Keratinocyte (primary cell): ENCODE results near the gene OR10S1. TPM values are rescaled to one million over a fixed set of nuclear protein-coding genes. Genes with fewer than 3 reads are reported as not detected.

ENCODE experiments used
- DNase-seq: peaks from one replicate; pipeline ENCODE4 v3.0.0-alpha.2; 2011; ENCODE audit warnings: low read depth, missing footprints, low spot score
- FAIRE-seq: peaks from 2 replicates; lab custom pipeline; 2011; peaks lifted over from hg19 to GRCh38; lab: Jason Lieb, UNC
- H2AFZ ChIP-seq: 2 replicates; pipeline ENCODE4 v1.6.0; 2012; ENCODE audit warnings: low read length, control low read depth, inconsistent platforms; ENCODE audit not compliant: control insufficient read depth
- H3K27ac ChIP-seq: 2 replicates; pipeline ENCODE4 v1.5.1; 2011; ENCODE audit warnings: low read length; ENCODE audit not compliant: control insufficient read depth, insufficient read depth
- H3K27me3 ChIP-seq: 3 replicates; pipeline ENCODE4 v1.6.0; 2011; ENCODE audit warnings: low read length; ENCODE audit not compliant: control insufficient read depth, insufficient read depth; ENCODE audit errors: extremely low read depth
- H3K36me3 ChIP-seq, 2 experiments: 2 replicates in 1 of 2; 3 replicates in 1 of 2; pipeline ENCODE4 v1.5.1; 2011; ENCODE audit warnings: low read length in 2 of 2, mild to moderate bottlenecking in 1 of 2; ENCODE audit not compliant: control insufficient read depth in 2 of 2, insufficient read depth in 2 of 2; ENCODE audit errors: extremely low read depth in 1 of 2
- H3K4me1 ChIP-seq: 3 replicates; pipeline ENCODE4 v1.5.1; 2011; ENCODE audit warnings: low read length; ENCODE audit not compliant: control insufficient read depth, insufficient read depth; ENCODE audit errors: extremely low read depth
- H3K4me2 ChIP-seq: 3 replicates; pipeline ENCODE4 v1.6.0; 2011; ENCODE audit warnings: low read depth, low read length; ENCODE audit not compliant: control insufficient read depth, insufficient read depth; ENCODE audit errors: extremely low read depth
- H3K4me3 ChIP-seq, 3 experiments: fragments of 200-600 bp in 1 of 3; sonication (generic) in 1 of 3; 2 replicates in 2 of 3; 3 replicates in 1 of 3; pipeline ENCODE4 v1.5.1; 2011 to 2016; ENCODE audit warnings: low read length in 3 of 3, mild to moderate bottlenecking in 3 of 3, control low read depth in 2 of 3, inconsistent platforms in 1 of 3, low read depth in 1 of 3, mixed read lengths in 1 of 3, mixed run types in 1 of 3, moderate library complexity in 1 of 3; ENCODE audit not compliant: control insufficient read depth in 2 of 3, insufficient read depth in 2 of 3; ENCODE audit errors: extremely low read depth in 1 of 3
- H3K79me2 ChIP-seq: 2 replicates; pipeline ENCODE4 v1.6.0; 2012; ENCODE audit warnings: low read length; ENCODE audit not compliant: control insufficient read depth, insufficient read depth
- H3K9ac ChIP-seq: 3 replicates; pipeline ENCODE4 v1.6.0; 2011; ENCODE audit warnings: low read length; ENCODE audit not compliant: control insufficient read depth, insufficient read depth; ENCODE audit errors: extremely low read depth
- H3K9me1 ChIP-seq: 3 replicates; pipeline ENCODE4 v1.6.0; 2011; ENCODE audit warnings: low read length; ENCODE audit not compliant: control insufficient read depth, insufficient read depth; ENCODE audit errors: extremely low read depth
- H3K9me3 ChIP-seq: 2 replicates; pipeline ENCODE4 v1.5.1; 2012; ENCODE audit warnings: low read depth, low read length; ENCODE audit not compliant: control insufficient read depth
- H4K20me1 ChIP-seq: 3 replicates; pipeline ENCODE4 v1.6.0; 2011; ENCODE audit warnings: low read length; ENCODE audit not compliant: control insufficient read depth, insufficient read depth; ENCODE audit errors: extremely low read depth
- CTCF ChIP-seq, 3 experiments: IDR thresholded peaks in 1 of 3; conservative IDR thresholded peaks in 1 of 3; optimal IDR thresholded peaks in 1 of 3; 2 replicates in 2 of 3; 3 replicates in 1 of 3; pipeline versions ENCODE3 to v1.5.1; 2011; ENCODE audit warnings: low read length in 3 of 3, mild to moderate bottlenecking in 3 of 3, moderate library complexity in 2 of 3, control low read depth in 1 of 3, inconsistent platforms in 1 of 3; ENCODE audit not compliant: insufficient read depth in 2 of 3; ENCODE audit errors: extremely low read depth in 1 of 3
- EZH2 ChIP-seq: IDR thresholded peaks from one replicate; pipeline ENCODE4 v1.6.1; 2012; ENCODE audit warnings: inconsistent platforms, mild to moderate bottlenecking, low read length, moderate library complexity
- dilution Hi-C: fragments of 300-500 bp; cut with MboI; formaldehyde crosslinking; loops from one replicate; pipeline ENCODE4 v1.7.0; 2020; ENCODE audit warnings: low sequenced_read_pairs; ENCODE audit not compliant: extremely low pct_ligation_motif_present
- polyA plus RNA-seq, 5 experiments: library from polyadenylated mRNA; depleted of rRNA in 3 of 5; stranded (reverse) in 3 of 5; stranded (forward) in 1 of 5; unstranded in 1 of 5; fragments of >200 nt; gene quantifications; 1 replicate in 1 of 5; 2 replicates in 3 of 5; 3 replicates in 1 of 5; pipeline versions ENCODE4 v1.2.1 to v1.2.3, GENCODE V29; 2011 to 2012; ENCODE audit warnings: missing spikeins in 2 of 5, low read depth in 1 of 5, low replicate concordance in 1 of 5

Gene OR10S1
- polyA plus RNA-seq, 1 donor (not counting 4 experiments of a cell fraction or from before 2014, with no cell fraction given): not detected

DNA sequence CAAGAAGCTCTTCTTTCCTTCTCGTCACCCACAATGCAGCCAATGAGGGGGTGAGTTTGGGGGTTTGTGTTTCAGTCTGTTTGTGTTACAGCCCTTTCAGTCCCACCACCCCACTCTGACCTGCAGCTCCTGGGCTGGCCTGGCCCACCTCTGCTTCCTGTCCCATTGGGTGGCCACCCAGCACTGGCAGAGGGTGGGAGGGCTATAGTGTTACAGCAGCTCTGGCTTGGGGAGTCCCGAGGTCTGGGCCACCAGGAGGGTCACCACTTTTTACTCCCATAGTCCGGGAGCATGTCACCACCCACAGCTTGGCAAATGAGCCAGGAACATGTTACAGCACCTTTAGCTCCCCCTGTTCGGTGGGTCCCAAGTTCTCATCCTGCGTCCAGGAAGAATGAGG lies 1.7 kb upstream of the OR10S1 start:
- Histone ChIP-seq H3K79me2 (no peaks in the 10 kb centered on the region), H2AFZ (no peak overlapping the region), H3K27ac (no peak overlapping the region), H3K27me3 (no peaks in the 10 kb centered on the region), H3K9me3 (no peaks in the 10 kb centered on the region), H4K20me1 (no peaks in the 10 kb centered on the region), H3K9me1 (no peaks in the 10 kb centered on the region), H3K9ac (no peak overlapping the region), H3K36me3 (no peaks in the 10 kb centered on the region), H3K4me2 (no peak overlapping the region), H3K4me3 (no peak overlapping the region), H3K4me1 (peaks cover 20% of the 10 kb centered on the region)
- dilution Hi-C loops: no loop called here
- FAIRE-seq: no peak
- DNase-seq: no peak
- no peak for TF ChIP-seq CTCF (optimal IDR thresholded peaks at IDR 0.05 in 1 of 3, IDR thresholded peaks at IDR 0.05 in 1 of 3, conservative IDR thresholded peaks at IDR 0.05 in 1 of 3; ENCODE audit: extremely low read depth in 1 of 3, insufficient read depth in 2 of 3, low read length in 3 of 3)

DNA sequence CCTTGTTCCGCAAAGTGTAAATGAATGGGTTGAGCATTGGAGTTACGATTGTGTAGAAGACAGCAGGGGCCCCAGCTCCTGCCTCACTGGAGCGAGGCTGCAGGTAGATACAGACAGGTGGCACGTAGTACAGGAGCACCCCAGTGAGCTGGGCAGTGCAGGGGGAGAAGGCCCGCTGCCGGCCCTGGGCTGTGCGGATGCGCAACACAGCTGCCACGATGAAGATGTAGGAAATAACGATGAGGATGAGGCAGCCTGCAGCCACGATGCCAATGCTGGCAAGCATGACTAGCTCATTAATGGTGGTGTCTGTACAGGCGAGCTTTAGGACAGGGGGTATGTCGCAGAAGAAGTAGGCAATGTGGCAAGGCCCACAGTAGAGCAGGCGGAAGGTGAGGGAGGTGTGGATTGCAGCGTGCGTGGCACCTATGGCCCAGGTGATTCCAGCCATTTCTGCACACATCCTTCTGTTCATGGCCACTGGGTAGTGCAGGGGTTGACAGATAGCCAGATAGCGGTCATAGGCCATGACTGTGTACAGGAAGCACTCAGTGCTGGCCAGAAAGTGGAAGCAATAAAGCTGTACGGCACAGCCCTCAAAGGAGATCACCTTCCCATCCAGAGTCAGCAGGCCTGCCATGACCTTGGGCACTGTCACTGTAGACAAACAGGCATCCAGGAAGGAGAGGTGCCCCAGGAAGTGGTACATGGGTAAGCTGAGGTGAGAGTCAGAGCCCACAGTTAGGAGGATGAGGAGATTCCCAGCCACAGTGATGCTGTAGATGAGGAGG lies 616 bp downstream of the OR10S1 start:
- no peak for TF ChIP-seq EZH2
- TF ChIP-seq CTCF (optimal IDR thresholded peaks at IDR 0.05 in 1 of 3, IDR thresholded peaks at IDR 0.05 in 1 of 3, conservative IDR thresholded peaks at IDR 0.05 in 1 of 3; ENCODE audit: extremely low read depth in 1 of 3, insufficient read depth in 2 of 3, low read length in 3 of 3): no peak
- Histone ChIP-seq H3K27me3 (no peaks in the 10 kb centered on the region), H3K36me3 (no peaks in the 10 kb centered on the region), H3K27ac (peak overlapping the region; percentile 73), H4K20me1 (no peaks in the 10 kb centered on the region), H3K9me1 (no peaks in the 10 kb centered on the region), H3K4me3 (no peak overlapping the region), H3K4me2 (no peak overlapping the region), H3K9ac (peak overlapping the region; percentile 5), H3K79me2 (no peaks in the 10 kb centered on the region), H3K9me3 (no peaks in the 10 kb centered on the region), H3K4me1 (peaks cover 31% of the 10 kb centered on the region), H2AFZ (no peak overlapping the region)
- dilution Hi-C loops: no loop called here
- DNase-seq: no peak
- no peak for FAIRE-seq
